GM18861 (cell line): ENCODE results near the gene STING1.
"Not testable (repeated sequence)": the region's sequence is repeated elsewhere in the genome, so short reads cannot be mapped to it uniquely, and the experiment has no call there.

ENCODE experiments used
- ATAC-seq: cut with Tn5 transposase; IDR thresholded peaks from one replicate; pipeline ENCODE4 v1.9.1; 2021; ENCODE audit not compliant: unreplicated experiment

Gene STING1

GRCh38 chr5:139503036-139503817 is 20.7 kb upstream of the STING1 start:
- not testable (repeated sequence) for ATAC-seq

- ATAC-seq = no peak
Measured at GRCh38 chr5:139501381-139501780, 18.8 kb upstream of the STING1 start.

GRCh38 chr5:139495638-139496435 is 13.3 kb upstream of the STING1 start:
- no peak for ATAC-seq

- ATAC-seq = no peak
Measured at GRCh38 chr5:139494832-139495231, 12.3 kb upstream of the STING1 start.

- no peak for ATAC-seq
Measured at GRCh38 chr5:139494256-139494655, 11.7 kb upstream of the STING1 start.

GRCh38 chr5:139492700-139493192 is 10.2 kb upstream of the STING1 start:
- no peak for ATAC-seq

- ATAC-seq = no peak
Measured at GRCh38 chr5:139488260-139488659, 5.7 kb upstream of the STING1 start.

GRCh38 chr5:139486201-139486600 is 3.6 kb upstream of the STING1 start:
- ATAC-seq = no peak

- ATAC-seq = not testable (repeated sequence)
Measured at GRCh38 chr5:139482890-139483208, 291 bp upstream of the STING1 start.

- ATAC-seq = no peak
Measured at GRCh38 chr5:139481580-139482049, 943 bp downstream of the STING1 start.

GRCh38 chr5:139481122-139481533 is 1.4 kb downstream of the STING1 start:
- ATAC-seq = no peak

GRCh38 chr5:139479729-139480128 is 2.8 kb downstream of the STING1 start:
- ATAC-seq = not testable (repeated sequence)

GRCh38 chr5:139478657-139479423 is 3.7 kb downstream of the STING1 start:
- not testable (repeated sequence) for ATAC-seq

GRCh38 chr5:139475865-139476617 is 6.5 kb downstream of the STING1 start:
- ATAC-seq = no peak

- no peak for ATAC-seq
Measured at GRCh38 chr5:139474890-139475791, 7.4 kb downstream of the STING1 start.

- ATAC-seq = no peak
Measured at GRCh38 chr5:139473565-139473964, 9.0 kb downstream of the STING1 start.

- ATAC-seq = no peak
Measured at GRCh38 chr5:139473105-139473504, 9.5 kb downstream of the STING1 start.

- ATAC-seq = no peak
Measured at GRCh38 chr5:139472386-139473030, 10.1 kb downstream of the STING1 start.

- ATAC-seq = no peak
Measured at GRCh38 chr5:139470821-139471300, 11.7 kb downstream of the STING1 start, which contains the start of gene SMIM33. Gene SMIM33 (plus strand): TSS chr5:139471004. CDS start chr5:139471122, 118 bp downstream.
